Caco-2 (cell line): ENCODE results near the gene BABAM1. TPM values are rescaled to one million over a fixed set of nuclear protein-coding genes. Genes with fewer than 3 reads are reported as not detected.

ENCODE experiments used
- BruUV-seq: library from RNA; stranded (reverse); fragments of 400-500 nt; replicated peaks from 2 replicates; lab custom pipeline; 2021; lab: Mats Ljungman, UMichigan
- CTCF ChIA-PET: fragments of 300-600 bp; sonication (Branson Sonifier 250); formaldehyde crosslinking; loops from one replicate; lab custom pipeline; 2022; ENCODE audit warnings: antibody characterized with exemption; lab: Charles Lee
- POLR2A ChIA-PET: fragments of 300-600 bp; sonication (Branson Sonifier 250); formaldehyde crosslinking; loops from one replicate; lab custom pipeline; 2022; ENCODE audit warnings: antibody characterized with exemption; lab: Charles Lee
- DNase-seq, 2 experiments: peaks; one replicate each; pipeline versions ENCODE4 v3.0.0 to v3.0.0-alpha.2; 2020 to 2022
- H3K27me3 ChIP-seq: replicated peaks from 2 replicates; pipeline ENCODE4 v1.6.0; 2011; ENCODE audit warnings: low read length; ENCODE audit not compliant: control insufficient read depth, insufficient read depth
- H3K36me3 ChIP-seq: 2 replicates; pipeline ENCODE4 v1.5.1; 2011; ENCODE audit warnings: low read length; ENCODE audit not compliant: control insufficient read depth, insufficient read depth
- H3K4me1 ChIP-seq: fragments of 250-450 bp; sonication (Bioruptor Pico); 2 replicates; pipeline ENCODE4 v1.5.1; 2020; ENCODE audit warnings: mild to moderate bottlenecking
- H3K4me3 ChIP-seq: 2 replicates; pipeline ENCODE4 v1.5.1; 2011; ENCODE audit warnings: low read depth, mild to moderate bottlenecking, control low read depth, low read length
- H3K9me3 ChIP-seq: fragments of 250-450 bp; sonication (Bioruptor Pico); 2 replicates; pipeline ENCODE4 v1.5.1; 2020; ENCODE audit warnings: mild to moderate bottlenecking, moderate library complexity
- H3K27ac Mint-ChIP-seq: one replicate; pipeline ENCODE4 v1.8.0; 2022; ENCODE audit warnings: mixed read lengths; ENCODE audit not compliant: unreplicated experiment
- H3K27me3 Mint-ChIP-seq: one replicate; pipeline ENCODE4 v1.8.0; 2022; ENCODE audit warnings: mixed read lengths; ENCODE audit not compliant: insufficient read depth, unreplicated experiment
- H3K36me3 Mint-ChIP-seq: one replicate; pipeline ENCODE4 v1.8.0; 2022; ENCODE audit warnings: mild to moderate bottlenecking, mixed read lengths; ENCODE audit not compliant: insufficient read depth, unreplicated experiment
- H3K4me1 Mint-ChIP-seq: one replicate; pipeline ENCODE4 v1.8.0; 2022; ENCODE audit warnings: low read depth, mixed read lengths; ENCODE audit not compliant: unreplicated experiment
- H3K4me3 Mint-ChIP-seq: one replicate; pipeline ENCODE4 v1.8.0; 2022; ENCODE audit warnings: mild to moderate bottlenecking, moderate library complexity, mixed read lengths; ENCODE audit not compliant: unreplicated experiment
- H3K9me3 Mint-ChIP-seq: one replicate; pipeline ENCODE4 v1.8.0; 2022; ENCODE audit warnings: mixed read lengths; ENCODE audit not compliant: unreplicated experiment
- CTCF ChIP-seq, 2 experiments: fragments of 200-600 bp in 1 of 2; IDR thresholded peaks; 1 replicate in 1 of 2; 2 replicates in 1 of 2; pipeline versions ENCODE4 v1.5.1 to v1.8.0; 2011 to 2022; ENCODE audit warnings: antibody characterized with exemption in 1 of 2, control low read depth in 1 of 2, inconsistent platforms in 1 of 2, low read depth in 1 of 2, low read length in 1 of 2, mild to moderate bottlenecking in 1 of 2, moderate library complexity in 1 of 2; ENCODE audit not compliant: insufficient read depth in 1 of 2, severe bottlenecking in 1 of 2, unreplicated experiment in 1 of 2
- intact Hi-C: fragments of 100-400 bp; cut with micrococcal nuclease; formaldehyde crosslinking; loops from one replicate; pipeline ENCODE4 v1.10.0; 2022; ENCODE audit not compliant: unreplicated experiment
- total RNA-seq: library from RNA; stranded (reverse); gene quantifications from 2 replicates; pipeline ENCODE4 v1.2.3, GENCODE V29; 2022

BABAM1 gene
- total RNA-seq, 1 experiment from 2014 or later: 91.7 TPM

DNA sequence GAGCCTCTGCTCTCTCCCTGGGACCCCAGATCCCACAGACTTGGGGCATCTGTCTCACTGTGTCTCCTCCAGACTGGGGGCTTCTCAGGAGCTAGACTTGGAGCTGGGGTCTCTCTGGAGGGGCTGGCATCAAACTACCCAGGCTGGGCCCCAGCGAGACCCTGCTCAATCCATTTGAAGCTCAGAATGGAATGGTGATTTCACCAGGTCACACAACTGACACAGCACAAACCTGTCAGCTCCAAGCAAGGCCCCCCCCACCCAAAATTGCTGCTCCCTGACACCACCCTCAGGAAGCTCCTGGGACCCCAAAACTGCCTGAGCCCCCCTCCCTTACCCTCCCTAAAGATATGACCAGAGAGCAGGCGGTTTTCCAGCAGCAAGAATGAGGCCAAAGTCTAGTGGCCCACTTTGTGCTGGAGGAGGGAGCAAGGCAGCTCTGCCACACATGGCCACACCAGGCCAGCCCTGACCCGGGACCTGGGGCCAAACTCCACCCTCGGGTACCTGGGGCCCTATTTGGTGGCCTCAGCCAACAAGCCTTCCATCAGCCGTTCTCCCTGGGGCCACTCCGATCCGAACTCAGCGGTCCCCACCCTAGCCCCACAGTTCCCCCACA lies 23.9 kb upstream of the BABAM1 start:
- peaks cover 30% of the 10 kb centered on the region for H3K4me1 Mint-ChIP-seq
- peak overlapping the region; percentile 87 for H3K27ac Mint-ChIP-seq
- no TSS peak for BruUV-seq
- Histone ChIP-seq H3K9me3 (no peaks in the 10 kb centered on the region), H3K27me3 (no peaks in the 10 kb centered on the region), H3K4me3 (peak overlapping the region; percentile 78), H3K36me3 (no peaks in the 10 kb centered on the region; the same call in 1 of the 2 replicates), H3K4me1 (peaks cover 57% of the 10 kb centered on the region)
- no peaks in the 10 kb centered on the region for H3K9me3 Mint-ChIP-seq
- no peak for TF ChIP-seq CTCF (IDR thresholded peaks at IDR 0.05; ENCODE audit: insufficient read depth in 1 of 2, low read depth in 1 of 2, low read length in 1 of 2, severe bottlenecking in 1 of 2, unreplicated experiment in 1 of 2)
- no peaks in the 10 kb centered on the region for H3K27me3 Mint-ChIP-seq
- intact Hi-C loops: no loop called here
- peaks cover 65% of the 10 kb centered on the region for H3K36me3 Mint-ChIP-seq
- POLR2A ChIA-PET: interaction anchor here (1.2 to 1.9 kb wide), 2 partner anchors 16 to 17 kb away, joined by 3 to 5 read pairs; partner anchors contain the start of gene OCEL1
- peak overlapping the region; percentile 94 for H3K4me3 Mint-ChIP-seq
- DNase-seq: peak in 1 of 2 experiments; percentile 51
- CTCF ChIA-PET: interaction anchor here (1.1 kb wide), 1 partner anchor 16 kb away, joined by 3 read pairs; no protein-coding TSS in a partner anchor

GRCh38 chr19:17243830-17244617 lies 23.2 kb upstream of the BABAM1 start:
- H3K4me1 ChIP-seq: peaks cover 64% of the 10 kb centered on the region
- peak in 1 of 2 experiments; percentile 72 for DNase-seq
- no peaks in the 10 kb centered on the region for H3K27me3 ChIP-seq
- BruUV-seq: TSS peak; percentile 21
- Mint-ChIP-seq H3K27ac (peak overlapping the region; percentile 87), H3K4me3 (peak overlapping the region; percentile 94), H3K4me1 (peaks cover 33% of the 10 kb centered on the region), H3K36me3 (peaks cover 64% of the 10 kb centered on the region), H3K9me3 (no peaks in the 10 kb centered on the region), H3K27me3 (no peaks in the 10 kb centered on the region)
- intact Hi-C loops: no loop called here
- ChIA-PET CTCF (interaction anchor here (1.1 kb wide), 1 partner anchor 17 kb away, joined by 3 read pairs; no protein-coding TSS in a partner anchor), POLR2A (interaction anchor here (0.5 to 1.9 kb wide), 2 partner anchors 15 to 18 kb away, joined by 3 to 5 read pairs; partner anchors contain the start of gene OCEL1)
- TF ChIP-seq CTCF (IDR thresholded peaks at IDR 0.05; ENCODE audit: insufficient read depth in 1 of 2, low read depth in 1 of 2, low read length in 1 of 2, severe bottlenecking in 1 of 2, unreplicated experiment in 1 of 2): no peak
- H3K9me3 ChIP-seq: no peaks in the 10 kb centered on the region
- H3K36me3 ChIP-seq: no peaks in the 10 kb centered on the region
- peak overlapping the region; percentile 78 for H3K4me3 ChIP-seq
